Measurements from ENCODE around the gene AMOTL1.

Gene AMOTL1

DNA sequence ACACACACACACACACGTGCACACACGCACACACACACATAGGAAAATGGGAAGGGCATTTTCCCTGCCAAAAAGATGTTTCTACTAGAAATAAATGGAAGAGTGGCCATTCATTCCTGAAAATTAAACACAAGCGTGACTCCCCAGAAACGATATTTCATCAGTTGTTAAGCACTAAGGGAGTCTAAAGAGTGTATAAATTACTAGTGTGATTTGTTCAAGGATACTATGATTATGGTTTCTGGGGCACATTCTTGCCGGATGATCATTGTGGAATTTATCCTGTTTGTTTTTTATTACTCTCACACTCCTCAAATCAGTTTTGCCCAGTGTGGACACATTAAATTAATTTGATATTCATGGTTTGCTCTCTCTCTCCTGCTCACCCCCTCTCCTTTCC is 16.4 kb upstream of the AMOTL1 start:
- TF ChIP-seq, protein P1, sequence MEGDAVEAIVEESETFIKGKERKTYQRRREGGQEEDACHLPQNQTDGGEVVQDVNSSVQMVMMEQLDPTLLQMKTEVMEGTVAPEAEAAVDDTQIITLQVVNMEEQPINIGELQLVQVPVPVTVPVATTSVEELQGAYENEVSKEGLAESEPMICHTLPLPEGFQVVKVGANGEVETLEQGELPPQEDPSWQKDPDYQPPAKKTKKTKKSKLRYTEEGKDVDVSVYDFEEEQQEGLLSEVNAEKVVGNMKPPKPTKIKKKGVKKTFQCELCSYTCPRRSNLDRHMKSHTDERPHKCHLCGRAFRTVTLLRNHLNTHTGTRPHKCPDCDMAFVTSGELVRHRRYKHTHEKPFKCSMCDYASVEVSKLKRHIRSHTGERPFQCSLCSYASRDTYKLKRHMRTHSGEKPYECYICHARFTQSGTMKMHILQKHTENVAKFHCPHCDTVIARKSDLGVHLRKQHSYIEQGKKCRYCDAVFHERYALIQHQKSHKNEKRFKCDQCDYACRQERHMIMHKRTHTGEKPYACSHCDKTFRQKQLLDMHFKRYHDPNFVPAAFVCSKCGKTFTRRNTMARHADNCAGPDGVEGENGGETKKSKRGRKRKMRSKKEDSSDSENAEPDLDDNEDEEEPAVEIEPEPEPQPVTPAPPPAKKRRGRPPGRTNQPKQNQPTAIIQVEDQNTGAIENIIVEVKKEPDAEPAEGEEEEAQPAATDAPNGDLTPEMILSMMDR (IDR thresholded peaks at IDR 0.05; ENCODE audit: insufficient read depth, missing control alignments) = no peak
- FAIRE-seq = no peak
- no peak for DNase-seq (ENCODE audit: insufficient read length, low spot score)

DNA sequence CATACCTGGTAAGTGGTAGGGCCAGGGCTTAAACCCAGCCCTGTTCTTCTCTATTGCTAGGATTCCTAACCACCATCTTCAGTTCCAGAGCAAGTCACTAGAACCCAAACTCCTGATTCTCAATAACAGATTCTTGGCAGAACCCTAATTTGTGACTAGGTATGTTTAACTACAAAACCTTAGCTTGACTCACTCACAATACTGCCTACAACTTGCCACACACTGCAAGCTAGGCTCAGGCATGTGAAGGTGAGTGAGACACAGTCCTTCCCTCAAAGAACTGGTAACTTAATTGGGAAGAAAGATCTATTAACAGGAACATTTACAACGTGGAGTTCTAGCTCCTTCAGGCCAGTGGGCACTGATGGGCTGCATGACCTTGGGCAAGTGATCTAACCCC is 14.5 kb upstream of the AMOTL1 start:
- DNase-seq (ENCODE audit: insufficient read length, low spot score) (no peak), FAIRE-seq (no peak)
- TF ChIP-seq, protein P1 (IDR thresholded peaks at IDR 0.05; ENCODE audit: insufficient read depth, missing control alignments) = no peak

DNA sequence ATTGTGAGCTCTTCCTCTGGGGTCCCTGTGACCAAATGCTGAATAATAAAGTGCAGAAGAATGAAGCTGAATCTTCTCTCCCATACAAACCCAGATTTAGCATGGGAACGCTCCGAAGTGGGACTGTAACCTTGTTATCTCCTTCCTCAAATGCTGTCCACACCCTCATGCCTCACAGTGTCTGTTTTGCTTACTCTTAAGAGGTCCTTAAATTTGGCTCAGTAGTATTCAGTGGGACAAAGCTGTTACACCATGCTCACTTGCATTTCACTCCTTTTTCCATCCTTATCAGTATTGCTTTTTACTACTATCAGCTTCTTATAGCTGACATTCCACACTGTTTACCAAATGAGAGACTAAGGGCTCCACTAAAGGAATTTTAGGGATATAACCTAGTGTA is 13.8 kb upstream of the AMOTL1 start:
- DNase-seq (ENCODE audit: insufficient read length, low spot score) = no peak
- FAIRE-seq = no peak
- TF ChIP-seq, protein P1 (IDR thresholded peaks at IDR 0.05; ENCODE audit: insufficient read depth, missing control alignments) = no peak

DNA sequence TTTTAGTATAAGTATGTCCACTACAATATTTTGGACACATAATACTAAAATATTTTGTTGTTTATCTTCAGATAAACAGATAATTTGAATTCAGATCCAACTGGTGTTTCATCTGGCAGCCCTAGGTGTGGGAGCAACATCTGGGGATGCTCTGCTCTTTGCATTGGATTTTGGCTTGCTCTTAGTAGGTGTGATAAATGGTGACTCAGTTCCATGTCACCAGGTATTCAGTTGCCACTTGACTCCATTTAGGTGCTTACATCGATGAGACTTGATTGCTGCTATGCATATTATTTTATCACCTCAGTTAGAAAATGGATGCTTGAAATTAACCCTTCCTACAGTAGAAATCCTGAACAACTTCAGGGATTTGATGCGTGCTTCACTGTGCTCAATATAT is 13.3 kb upstream of the AMOTL1 start:
- no peak for FAIRE-seq
- TF ChIP-seq, protein P1 (IDR thresholded peaks at IDR 0.05; ENCODE audit: insufficient read depth, missing control alignments) = no peak
- no peak for DNase-seq (ENCODE audit: insufficient read length, low spot score)

DNA sequence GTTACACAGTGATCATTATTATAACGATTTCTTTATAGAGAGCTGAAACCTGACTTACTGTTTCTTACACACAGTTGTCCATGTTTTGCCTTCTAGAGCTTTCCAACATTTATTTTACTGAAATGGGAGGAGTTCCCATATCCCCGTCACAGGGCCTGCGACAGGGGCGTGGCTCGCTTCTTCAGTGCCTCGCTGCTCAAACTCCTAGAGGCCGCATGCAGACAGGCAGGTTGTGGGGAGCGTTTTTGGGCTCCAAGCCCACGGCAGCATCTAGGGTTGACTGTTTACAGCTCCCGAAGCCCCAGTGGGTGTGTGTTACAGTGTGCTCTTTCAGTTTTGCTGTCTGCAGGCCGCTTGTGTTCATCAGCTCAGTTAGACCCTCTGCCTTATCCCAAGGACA is 12.7 kb upstream of the AMOTL1 start:
- DNase-seq (ENCODE audit: insufficient read length, low spot score) (no peak), FAIRE-seq (no peak)
- TF ChIP-seq, protein P1 (IDR thresholded peaks at IDR 0.05; ENCODE audit: insufficient read depth, missing control alignments) = no peak

DNA sequence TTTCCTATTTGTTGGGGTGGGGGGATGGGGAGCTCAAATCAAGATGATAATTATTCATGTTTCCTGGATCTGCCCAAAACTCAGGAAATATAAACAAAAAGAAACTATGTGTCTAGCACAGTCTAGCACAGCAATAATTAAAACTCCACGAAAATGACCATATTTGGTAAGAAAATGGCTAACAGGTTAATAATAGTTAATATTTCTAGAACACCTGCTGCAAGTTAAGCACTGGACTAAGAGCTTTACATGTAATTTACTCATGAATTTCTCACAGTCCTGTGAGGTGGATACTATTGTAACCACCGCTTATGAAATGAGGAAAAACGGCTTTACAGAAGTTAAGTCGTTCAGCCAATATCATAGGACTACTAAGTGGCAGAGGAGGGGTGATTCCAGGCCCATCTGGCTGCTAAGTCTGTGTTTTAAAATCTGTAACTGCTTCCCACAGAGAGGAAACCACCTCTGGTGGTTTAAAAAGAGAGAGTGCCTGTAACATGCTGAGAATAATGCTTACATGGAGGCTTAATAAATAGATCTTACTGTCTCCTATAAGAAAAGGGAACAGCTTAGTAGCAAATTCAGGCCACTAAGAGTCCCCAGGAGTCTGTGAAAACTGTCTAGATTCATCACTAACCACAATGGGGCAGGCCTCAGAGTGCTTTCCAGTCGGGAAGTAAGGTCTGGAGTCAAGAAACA is 11.0 kb upstream of the AMOTL1 start:
- DNase-seq (ENCODE audit: insufficient read length, low spot score) = no peak
- no peak for FAIRE-seq
- TF ChIP-seq, protein P1 (IDR thresholded peaks at IDR 0.05; ENCODE audit: insufficient read depth, missing control alignments) = no peak

DNA sequence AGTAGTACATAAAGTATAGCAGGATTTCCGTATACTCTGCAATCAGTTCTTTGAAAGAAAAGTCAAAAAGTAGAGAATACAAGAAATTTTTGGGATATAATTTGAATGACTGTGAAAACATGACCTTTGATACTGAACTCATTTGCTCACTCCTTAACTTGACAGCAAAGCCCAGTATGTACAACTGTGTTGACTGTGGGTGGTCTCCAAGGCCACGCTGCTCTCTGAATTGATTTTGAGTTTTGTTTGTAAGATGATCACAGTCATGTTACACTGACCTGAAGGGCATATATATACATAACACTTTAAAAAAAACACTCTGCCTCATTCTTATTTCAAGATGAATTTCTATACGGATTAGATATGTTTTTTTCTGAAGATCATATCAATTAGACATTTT is 9.5 kb upstream of the AMOTL1 start:
- TF ChIP-seq, protein P1 (IDR thresholded peaks at IDR 0.05; ENCODE audit: insufficient read depth, missing control alignments) = no peak
- FAIRE-seq (no peak), DNase-seq (ENCODE audit: insufficient read length, low spot score) (no peak)
